ENCODE measurements around the gene OR2A1.
"Not testable (repeated sequence)": the region's sequence is repeated elsewhere in the genome, so short reads cannot be mapped to it uniquely, and the experiment has no call there.

Gene OR2A1, protein sequence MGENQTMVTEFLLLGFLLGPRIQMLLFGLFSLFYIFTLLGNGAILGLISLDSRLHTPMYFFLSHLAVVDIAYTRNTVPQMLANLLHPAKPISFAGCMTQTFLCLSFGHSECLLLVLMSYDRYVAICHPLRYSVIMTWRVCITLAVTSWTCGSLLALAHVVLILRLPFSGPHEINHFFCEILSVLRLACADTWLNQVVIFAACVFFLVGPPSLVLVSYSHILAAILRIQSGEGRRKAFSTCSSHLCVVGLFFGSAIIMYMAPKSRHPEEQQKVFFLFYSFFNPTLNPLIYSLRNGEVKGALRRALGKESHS
- total RNA-seq = 0 reads per million in 2 experiments

DNA sequence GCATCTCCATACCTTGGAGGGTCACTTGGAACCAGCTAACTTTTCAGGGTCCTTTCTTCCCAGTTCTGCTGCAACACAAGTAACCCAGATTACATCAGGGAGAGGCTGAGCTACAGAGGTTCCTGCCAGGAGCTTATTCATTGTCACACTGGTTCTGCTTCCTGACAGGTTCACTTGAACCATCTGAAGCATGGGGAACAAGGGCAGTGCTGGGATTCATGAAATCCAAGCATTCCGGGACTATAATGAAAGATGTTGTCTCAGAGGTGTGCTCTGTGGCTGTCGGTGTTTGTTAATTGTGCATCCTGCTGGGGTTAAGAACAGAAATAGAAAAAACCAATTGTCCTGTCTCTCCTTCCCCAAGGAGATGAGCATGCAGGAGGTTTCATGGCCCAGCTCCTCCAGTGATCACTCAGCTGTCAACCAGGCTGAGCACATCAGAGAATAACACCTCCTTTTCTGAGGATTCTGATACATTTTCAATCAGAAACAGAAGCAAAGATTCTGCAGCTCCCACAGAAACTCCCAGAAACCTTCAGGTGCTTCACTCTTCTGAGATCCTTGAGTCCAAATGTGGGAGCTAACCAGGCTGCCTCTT, at the start of gene OR2A1:
Gene OR2A1, plus strand, starts transcription at position 548 of the 598 bp plus-strand sequence. CDS start 5,706 bp downstream, outside the sequence.
- not testable (repeated sequence) for DNase-seq (ENCODE audit: low read depth)

DNA sequence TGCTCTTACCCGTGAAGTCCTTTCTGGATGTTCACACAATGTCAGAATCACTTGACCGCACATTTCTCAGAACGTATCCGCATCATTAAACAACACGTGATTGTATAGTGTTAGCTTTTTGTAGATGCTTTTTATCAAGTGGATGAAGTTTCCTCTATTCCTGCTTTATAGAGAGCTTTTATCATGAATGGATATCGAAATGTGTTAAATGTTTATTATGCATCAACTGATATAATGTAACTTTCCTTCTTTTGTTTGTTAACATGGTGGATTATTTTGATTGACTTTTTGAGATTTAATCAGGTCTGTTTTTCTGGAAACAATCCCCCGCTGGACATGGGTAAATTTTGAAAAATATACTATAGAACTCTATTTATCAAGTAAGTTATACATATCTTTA, 47.5 kb upstream of the OR2A1 start, which contains the start of gene OR2A7:
Gene OR2A7, minus strand, starts transcription at position 101 of the 400 bp plus-strand sequence. CDS start 5,164 bp downstream, outside the sequence.
- DNase-seq (ENCODE audit: low read depth) = not testable (repeated sequence)

DNA sequence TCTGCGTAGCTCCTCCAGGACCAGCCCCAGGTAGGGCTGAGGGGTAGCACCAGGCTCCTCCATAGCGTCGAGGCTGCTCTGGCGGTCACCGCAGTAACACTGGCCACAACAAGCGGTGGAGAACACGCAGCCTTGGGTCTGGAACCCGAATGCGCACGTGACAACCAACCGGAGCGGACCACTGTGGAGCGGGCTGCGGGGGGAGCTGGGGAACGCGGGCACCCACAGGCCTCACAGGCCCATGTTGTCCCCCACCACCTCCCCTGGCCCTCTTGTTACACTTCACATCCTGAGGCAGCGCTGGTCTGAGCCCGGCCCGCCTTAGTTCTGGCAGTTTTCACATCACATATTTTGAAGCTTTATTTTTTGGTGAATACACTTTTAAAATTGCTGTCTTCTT, 43.0 kb upstream of the OR2A1 start, which contains the start of gene CTAGE8:
Gene CTAGE8, minus strand, starts transcription at position 101 of the 400 bp plus-strand sequence. Its CDS starts 38 bp downstream, at position 63.
- not testable (repeated sequence) for DNase-seq (ENCODE audit: low read depth)

DNA sequence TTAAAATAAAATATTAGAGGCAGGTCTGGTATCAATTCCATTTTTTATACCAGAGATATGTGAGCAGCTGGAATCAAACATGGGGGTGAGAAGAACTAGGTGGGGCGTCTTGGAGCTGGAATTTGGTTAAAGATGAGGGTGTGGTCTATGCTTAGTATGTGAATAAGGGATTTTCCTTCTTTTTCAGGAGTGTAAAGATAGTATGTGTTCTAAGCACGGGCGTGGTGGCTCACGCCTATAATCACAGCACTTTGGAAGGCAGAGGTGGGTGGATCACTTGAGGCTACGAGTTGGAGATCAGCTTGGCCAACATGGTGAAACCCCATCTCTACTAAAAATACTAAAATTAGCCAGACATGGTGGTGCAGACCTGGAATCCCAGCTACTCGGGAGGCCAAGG, 36.9 kb upstream of the OR2A1 start:
- not testable (repeated sequence) for DNase-seq (ENCODE audit: low read depth)

DNA sequence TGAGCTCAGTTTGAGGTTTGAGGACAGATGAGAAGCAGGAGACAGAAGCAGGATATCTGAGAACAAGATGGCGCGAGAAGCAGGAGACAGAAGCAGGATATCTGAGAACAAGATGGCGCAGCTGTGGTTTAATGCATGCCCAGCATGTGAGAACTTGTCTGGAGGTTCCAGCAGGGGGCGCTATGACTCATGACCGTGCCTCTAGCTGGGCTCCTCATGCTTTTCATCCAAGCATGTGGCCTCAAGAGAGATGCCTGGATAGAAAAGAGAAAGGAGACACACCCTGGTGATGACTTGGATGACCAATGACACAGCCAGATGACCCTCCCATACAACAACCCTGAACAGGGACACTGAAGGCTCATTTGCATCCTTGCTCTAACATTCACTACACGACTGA, 32.2 kb upstream of the OR2A1 start:
- not testable (repeated sequence) for DNase-seq (ENCODE audit: low read depth)

DNA sequence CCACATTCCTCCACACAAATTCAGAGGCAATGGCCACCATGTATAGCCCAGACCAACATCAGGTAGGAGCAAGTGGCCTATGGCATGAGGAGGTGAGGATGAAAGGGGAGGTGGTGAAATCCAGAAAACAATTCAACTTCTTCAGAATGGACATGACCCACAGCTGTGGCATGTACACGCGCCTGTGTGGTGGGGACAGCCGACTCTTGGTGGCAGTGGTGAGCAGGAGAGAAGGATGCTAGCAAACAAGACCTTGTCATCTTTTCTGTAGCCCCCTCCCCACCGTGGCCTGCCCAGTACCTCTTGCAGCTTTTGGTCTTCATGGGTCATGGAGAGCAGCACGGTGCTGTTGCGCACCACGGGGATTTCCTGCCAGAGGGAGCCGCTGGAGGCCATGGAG, 30.2 kb upstream of the OR2A1 start:
- not testable (repeated sequence) for DNase-seq (ENCODE audit: low read depth)

DNA sequence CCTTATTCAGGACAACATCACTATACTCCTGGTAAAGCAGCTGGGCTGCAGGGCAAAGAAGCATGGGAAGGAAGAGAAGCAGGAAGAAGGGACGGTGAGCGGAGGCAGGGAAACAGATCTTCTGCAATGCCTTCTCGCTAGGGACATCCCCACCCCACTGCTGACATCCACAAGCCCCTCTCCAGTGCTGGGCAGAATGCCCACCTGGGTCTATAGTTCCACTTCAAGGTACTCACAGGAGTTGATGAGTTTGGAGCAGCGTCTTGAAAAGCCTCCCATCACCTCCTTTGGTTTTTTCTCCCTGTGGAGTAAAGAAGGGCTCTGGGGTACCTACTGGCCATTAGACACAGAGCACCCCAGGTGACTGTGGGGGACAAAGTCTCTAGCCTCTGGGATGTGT, 29.7 kb upstream of the OR2A1 start:
- DNase-seq (ENCODE audit: low read depth) = not testable (repeated sequence)

DNA sequence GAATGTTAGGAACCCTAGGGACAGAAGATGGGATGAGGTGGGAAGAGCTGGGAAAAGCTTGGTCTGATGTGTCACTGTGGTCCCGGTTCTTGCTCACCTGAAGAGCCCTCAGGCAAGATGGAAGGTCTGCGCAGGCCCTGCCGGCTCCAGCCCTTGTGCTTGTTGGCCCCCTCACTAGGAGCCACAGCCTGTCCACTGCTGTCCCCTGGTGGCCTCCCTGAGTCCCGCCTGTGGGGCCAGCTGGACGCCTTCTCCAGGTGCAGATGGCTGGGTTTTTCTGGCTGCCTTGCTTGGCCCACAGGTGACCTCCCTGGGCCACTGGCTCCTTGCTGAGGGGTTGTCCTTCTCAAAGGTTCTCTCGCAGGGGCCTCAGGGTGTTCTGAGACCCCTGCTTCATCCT, 28.5 kb upstream of the OR2A1 start:
- DNase-seq (ENCODE audit: low read depth) = not testable (repeated sequence)

DNA sequence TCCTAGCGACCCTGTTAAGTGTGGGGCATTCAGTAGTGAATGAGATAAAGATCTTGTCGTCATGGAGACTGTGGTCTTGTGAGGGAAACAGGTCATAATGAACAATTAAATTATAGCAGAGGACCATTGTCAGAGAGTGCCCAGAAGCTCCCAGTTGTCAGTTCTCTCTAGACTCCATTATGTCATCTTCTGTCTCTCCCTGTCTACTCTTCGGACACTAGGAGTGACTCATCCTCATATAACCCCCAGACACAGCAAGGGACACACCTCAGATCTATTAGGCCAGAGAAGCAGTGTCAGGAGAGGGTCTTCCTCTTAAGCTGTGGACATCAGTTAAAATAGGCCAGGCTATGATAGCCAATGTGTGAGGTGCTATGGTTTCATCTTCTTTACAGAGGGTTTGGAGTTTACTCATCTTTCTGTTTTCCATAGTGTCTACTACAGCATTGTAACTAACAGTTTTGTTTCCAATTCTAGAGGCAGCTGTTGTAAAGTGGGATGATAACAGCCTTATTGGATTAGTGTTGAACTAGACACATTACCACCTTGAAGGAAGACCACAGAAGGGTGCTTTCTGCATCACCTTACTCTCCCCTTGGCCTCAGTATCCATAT, 24.9 kb upstream of the OR2A1 start:
- DNase-seq (ENCODE audit: low read depth) = not testable (repeated sequence)

DNA sequence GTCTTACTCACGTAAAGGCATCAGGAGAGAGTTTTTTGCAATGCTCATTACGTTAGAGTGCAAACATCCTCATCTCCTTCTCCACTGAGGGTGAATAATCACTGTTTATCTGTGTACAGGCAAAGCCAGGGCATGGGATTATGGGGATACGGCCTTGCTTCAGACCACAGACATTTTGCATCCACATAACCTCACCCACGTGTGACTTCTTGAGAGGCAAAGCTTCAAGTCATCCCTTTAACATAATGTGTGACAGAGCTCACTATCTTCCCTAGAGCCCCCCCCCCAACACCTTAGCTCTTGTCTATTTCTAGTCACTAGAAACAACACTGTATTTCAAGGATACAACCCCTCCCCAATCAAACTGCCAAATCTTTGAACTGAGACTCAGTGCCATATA, 20.6 kb upstream of the OR2A1 start:
- not testable (repeated sequence) for DNase-seq (ENCODE audit: low read depth)

DNA sequence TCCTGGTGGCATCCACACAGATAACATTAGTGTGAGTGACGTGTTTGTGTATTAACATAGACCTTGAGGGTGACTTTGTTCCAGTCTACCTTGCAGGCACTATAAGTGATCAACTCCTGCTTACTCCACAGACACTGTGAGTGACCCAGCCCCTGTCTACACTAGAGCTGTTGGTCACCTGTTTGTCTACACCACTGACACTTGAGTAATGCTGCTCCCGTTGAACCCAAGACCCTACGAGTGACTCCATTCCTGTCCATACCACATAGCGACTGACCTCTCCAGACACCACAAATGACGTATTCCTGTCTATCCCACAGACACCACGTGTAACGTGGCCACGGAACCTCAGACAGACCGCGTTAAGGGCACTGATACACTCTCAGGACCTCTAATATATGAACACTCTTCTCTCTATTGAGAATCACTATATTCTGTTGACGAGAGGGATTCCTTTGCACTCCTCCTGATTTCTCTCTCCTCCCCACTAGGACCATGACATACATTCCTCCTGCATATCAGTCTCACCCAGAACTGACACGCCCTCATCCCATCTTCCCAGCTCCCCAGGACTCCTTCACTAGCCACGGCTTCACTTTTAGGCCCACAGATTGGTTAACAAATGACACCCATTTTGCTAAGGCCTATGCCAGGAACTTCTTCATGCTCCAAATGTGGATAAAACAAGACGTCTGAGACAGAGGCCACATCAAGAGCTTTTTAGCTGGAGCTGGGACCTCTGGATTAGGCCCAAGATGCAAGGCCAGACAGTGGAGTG, 19.6 kb upstream of the OR2A1 start:
- not testable (repeated sequence) for DNase-seq (ENCODE audit: low read depth)

DNA sequence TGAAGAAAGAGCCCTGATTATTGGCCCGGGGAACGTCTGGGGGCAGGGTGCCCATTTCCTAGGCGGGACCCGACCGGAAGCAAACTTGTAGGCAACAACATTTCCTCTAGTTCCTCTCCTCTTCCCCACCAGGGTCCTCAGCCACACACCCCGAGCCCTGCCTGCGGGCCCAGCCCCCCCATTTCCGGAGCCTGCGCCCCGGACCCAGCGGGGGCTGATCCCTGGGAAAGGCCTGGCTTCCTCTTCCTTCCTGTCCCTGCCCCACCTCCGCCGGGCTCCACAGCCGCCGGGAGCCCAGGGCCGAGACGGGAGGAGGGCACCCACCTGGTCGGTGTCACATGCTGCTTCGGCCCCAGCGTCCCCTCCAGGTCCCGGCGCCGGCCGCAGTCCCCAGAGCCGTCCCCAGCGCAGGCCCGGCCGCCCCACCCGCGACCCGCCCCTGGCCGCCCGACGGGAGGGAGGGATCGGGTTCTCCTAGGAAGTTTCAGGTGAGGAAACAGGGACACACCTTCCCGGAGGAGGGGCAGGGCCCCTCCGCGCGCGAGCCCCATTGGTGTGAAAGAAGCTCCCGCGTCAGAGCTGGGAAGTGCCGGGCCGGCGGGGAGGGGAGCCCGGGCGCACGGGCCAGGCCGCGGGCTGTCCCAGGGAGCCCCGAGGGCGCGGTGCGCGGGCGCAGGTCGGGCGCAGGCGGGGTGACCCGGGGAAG, 18.3 kb upstream of the OR2A1 start:
- DNase-seq (ENCODE audit: low read depth) = not testable (repeated sequence)

DNA sequence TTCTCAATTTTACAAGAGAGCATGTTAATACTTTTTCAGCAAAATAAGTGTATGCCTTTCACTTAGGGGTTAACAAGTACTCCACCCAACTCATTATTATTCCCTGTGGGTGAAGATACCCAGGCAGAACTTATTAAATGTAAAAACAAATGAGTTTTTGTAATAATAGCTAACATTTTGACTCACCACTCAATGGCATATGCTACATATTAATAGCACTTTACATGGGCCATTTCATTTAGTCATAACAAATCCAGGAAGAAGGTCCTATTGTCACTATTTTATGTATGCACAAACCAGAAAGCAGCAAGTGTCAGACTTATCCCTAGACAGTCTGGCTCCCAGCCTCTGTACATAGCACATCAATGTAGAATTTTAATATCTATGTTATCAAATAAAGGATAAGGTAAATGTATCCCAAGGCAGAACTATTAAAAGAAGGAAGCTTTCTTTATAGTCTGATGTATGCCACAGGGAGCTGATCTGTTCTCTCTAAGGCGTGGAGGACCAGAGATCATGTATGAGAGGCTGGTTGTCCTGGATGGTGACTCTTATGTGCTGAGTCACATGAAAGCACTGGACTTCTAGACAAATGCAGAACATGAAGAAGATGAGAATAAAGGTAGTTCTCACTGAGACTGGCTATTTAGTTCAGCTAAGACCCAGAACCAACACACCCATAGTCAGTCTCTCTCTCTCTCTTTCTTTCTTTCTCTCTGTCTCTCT, 9.5 kb upstream of the OR2A1 start:
- DNase-seq (ENCODE audit: low read depth) = not testable (repeated sequence)

DNA sequence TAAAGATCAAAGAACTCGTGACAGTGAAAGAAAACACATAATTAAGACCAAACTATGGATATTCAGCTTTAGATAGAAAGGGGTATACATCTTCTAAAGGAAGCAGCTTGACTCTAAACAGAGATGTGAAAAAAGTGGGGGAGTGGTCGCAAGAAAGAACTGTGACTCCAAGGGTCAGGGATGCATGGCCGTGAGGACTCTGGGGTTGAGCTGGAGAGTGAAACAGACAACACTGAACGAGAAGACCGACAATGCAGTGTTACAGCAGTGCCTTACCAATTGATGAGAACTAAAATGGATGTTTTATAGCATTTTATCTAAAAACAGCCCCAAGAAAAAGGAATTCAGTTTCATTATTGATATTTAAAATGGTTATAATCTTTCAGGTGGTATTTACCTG, 8.6 kb upstream of the OR2A1 start:
- not testable (repeated sequence) for DNase-seq (ENCODE audit: low read depth)

DNA sequence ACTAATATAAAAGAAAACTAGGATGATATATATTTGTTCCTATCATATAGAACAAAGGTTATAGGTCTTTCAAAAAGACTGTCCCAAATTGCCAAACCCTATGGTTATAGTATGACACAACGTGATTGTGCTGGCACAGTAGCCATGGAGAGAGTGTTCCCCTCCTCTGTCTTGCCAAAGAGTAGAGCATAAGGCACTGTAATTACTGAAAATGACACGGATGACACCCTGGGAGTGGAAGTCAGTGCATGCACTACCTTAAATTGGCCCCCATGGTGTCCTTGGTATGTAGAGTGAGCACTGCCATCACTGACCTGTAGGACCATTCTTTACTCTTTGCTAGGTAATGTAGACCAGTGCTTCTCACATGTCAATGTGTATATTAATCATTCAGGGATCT, 7.1 kb upstream of the OR2A1 start:
- not testable (repeated sequence) for DNase-seq (ENCODE audit: low read depth)

DNA sequence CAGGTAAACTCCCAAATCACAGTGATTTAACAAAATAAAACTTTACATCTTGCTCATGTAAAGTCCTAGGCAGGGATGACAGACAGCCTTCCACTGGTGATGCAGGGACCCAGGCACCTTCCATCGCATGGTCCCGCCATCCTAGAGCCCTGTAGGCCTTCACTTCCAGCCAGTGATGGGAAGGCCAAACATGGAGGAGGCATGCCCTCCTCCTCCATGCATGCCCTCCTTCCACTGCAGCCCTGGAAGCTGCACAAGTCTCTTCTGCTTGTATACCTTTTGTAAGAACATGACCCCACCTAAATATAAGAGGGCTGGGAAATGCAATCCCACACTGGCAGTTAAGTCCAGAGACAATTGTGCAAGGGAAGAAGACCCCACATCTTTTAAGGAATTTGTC, 2.5 kb upstream of the OR2A1 start:
- not testable (repeated sequence) for DNase-seq (ENCODE audit: low read depth)

DNA sequence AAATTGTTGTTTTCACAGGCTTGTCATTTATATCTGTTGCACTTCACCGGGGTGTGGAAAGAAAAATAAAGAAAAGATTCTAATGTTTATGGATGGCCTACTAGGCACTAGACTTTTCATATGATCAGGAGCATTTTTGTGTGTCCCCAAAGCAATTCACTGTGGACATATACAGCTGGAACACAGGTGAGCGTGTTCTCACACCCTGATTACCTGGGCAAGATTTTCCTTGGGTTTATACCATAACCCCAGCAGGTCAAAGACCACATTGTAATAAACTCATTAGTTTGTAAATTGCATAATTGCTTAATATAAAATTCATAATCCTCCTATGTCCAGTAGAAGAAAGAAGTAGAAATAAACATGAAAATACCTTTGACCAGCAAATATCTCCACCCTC, 1.0 kb upstream of the OR2A1 start:
- DNase-seq (ENCODE audit: low read depth) = not testable (repeated sequence)

DNA sequence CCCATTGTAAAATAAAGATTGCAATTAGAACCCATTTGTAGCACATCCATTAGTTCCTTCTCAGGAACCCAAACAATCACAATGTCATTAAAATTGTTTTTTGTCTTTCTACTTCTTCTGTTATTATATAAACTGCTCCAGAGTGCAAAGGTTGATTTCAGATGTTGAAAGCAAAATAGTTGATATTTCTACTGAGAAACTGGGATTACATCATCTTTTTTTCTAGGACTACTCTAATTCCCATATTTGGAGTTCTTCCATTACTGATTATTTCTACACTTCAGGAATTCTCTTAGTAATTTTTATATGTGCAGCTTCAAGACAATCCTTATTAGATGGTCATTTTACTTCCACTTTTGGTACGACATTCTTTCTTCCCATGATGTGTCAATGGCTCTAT, 5.3 kb downstream of the OR2A1 start:
- not testable (repeated sequence) for DNase-seq (ENCODE audit: low read depth)

DNA sequence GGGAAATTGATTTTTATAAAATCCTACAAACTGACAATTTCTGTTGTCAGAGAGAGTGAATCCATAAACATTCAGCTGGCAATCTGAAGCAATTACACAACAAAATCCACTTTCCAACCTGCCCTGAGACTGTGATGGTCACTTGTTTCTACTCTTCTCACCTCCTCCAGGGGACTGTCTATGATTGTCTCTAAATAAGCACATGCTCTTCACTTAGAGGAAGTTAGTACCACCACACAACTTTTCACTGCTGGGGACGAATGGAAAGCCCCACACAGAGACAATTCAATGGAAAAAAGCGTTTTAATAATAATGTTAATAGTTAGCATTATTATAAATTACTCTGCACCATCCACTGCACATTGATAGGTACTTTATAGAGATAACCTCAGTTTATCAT, 7.3 kb downstream of the OR2A1 start:
- DNase-seq (ENCODE audit: low read depth) = not testable (repeated sequence)

DNA sequence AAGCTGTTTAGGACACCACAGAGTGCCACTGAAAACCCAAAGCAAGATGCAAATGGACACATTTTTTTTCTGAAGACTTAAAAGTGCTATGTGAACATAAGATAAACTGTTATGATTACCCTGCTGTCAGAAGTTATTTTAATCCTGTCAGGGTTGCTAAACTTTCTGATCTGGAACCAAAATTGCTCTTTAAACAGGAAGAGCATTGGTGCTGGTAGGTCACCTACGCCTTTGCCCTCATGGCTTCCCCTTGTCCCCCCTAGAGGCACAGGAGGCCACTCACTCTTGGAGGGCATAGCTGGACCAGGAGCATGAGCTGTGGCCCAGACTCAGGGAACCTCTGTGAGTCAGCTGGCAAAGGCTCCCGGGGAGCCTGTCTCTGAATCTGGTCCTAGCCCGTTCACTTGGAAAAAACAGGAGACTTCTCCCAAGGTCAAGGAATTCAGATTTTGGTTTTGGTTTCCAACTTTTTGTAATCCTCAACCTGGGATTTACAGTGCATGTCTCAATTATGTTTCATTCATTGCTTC, 9.5 kb downstream of the OR2A1 start:
- not testable (repeated sequence) for DNase-seq (ENCODE audit: low read depth)

Data from T follicular helper cell (primary cell).